TTC549 (cell line): ENCODE data around the gene KBTBD12.

ENCODE experiments used
- FAIRE-seq: peaks from 2 replicates; lab custom pipeline; 2012; peaks lifted over from hg19 to GRCh38; lab: Jason Lieb, UNC

KBTBD12 gene

GRCh38 chr3:128014548-128014947 is 99.5 kb downstream of the KBTBD12 start:
- no peak for FAIRE-seq

DNA sequence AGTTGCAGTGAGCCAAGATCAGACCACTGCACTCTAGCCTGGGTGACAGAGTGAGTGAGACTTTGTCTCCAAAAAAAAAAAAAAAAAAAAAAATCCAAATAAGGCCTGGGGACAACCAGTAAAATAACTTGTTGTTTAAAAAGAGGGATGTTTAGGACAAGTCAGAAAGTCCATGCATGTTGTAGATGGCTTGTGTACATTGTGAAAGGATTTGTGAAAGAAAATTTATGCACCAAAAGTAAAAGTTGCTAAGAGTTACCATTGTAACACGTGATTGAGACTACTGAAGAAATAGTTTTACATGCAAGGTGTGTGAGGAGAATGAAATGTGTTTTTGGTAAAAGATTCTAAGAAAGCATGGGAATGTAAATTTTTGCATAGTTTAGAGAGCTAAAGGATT is 101.5 kb downstream of the KBTBD12 start:
- FAIRE-seq = no peak

- FAIRE-seq = no peak
Measured at GRCh38 chr3:128021768-128022372, 106.8 kb downstream of the KBTBD12 start.

- FAIRE-seq = no peak
Measured at GRCh38 chr3:128033102-128033501, 118.1 kb downstream of the KBTBD12 start.

GRCh38 chr3:128036119-128036518 is 121.1 kb downstream of the KBTBD12 start:
- no peak for FAIRE-seq
